GM18951 (cell line): ENCODE data around the gene MEI1.
A peak's percentile ranks its signal among the peaks of the same experiment; 100 is the strongest.
"Not testable (repeated sequence)": the region's sequence is repeated elsewhere in the genome, so short reads cannot be mapped to it uniquely, and the experiment has no call there.

Experiments
- POLR2A ChIP-seq: IDR thresholded peaks from 4 replicates; pipeline ENCODE4 v1.6.1; 2011; ENCODE audit warnings: mild to moderate bottlenecking; ENCODE audit not compliant: insufficient read length, insufficient read depth; ENCODE audit errors: extremely low read depth
- in situ Hi-C: fragments of 300-500 bp; cut with MboI; formaldehyde crosslinking; loops from one replicate; pipeline ENCODE4 v1.12.0; 2022; ENCODE audit warnings: low sequenced_read_pairs, mixed read lengths, inconsistent platforms; ENCODE audit not compliant: unreplicated experiment

MEI1 gene

GRCh38 chr22:41664490-41664889 lies 34.8 kb upstream of the MEI1 start:
- no peak for TF ChIP-seq POLR2A
- in situ Hi-C loops, result no loop called here

DNA sequence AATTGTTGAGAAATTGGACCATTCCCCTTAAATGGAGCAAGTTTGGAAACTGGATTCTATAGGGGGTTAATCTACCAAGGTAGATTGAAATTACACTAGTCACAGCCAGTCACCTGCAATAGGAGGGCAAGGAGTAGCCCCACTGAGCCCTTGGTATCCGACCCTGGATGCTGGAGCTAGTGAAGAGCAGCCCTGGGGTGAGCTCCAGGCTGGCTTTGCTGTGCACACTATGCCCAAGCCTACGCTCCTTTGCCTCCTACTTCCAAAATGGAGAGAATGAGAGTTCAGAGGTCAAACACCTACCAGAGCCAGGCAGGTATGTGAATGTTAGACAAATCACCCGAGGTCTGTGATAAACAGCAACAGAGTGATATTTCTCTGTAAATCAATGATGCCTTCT lies 34.4 kb upstream of the MEI1 start:
- TF ChIP-seq POLR2A, result no peak
- in situ Hi-C loops, result no loop called here

- in situ Hi-C loops, result no loop called here
- no peak for TF ChIP-seq POLR2A
These were observed 30.1 kb upstream of the MEI1 start for GRCh38 chr22:41668971-41669911.

DNA sequence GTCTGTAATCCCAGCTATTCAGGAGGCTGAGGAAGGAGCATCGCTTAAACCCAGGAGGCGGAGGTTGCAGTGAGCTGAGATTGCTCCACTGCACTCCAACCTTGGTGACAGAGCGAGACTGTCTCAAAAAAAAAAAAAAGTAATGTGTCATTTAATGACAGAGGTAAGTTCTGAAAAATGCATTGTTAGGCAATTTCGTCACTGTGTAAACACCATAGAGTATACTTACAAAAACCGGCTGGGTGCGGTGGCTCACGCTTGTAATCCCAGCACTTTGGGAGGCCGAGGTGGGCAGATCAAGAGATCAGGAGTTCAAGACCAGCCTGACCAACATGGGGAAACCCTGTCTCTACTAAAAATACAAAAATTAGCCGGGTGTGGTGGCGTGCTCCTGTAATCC lies 27.2 kb upstream of the MEI1 start:
- in situ Hi-C loops, result not testable (repeated sequence)

DNA sequence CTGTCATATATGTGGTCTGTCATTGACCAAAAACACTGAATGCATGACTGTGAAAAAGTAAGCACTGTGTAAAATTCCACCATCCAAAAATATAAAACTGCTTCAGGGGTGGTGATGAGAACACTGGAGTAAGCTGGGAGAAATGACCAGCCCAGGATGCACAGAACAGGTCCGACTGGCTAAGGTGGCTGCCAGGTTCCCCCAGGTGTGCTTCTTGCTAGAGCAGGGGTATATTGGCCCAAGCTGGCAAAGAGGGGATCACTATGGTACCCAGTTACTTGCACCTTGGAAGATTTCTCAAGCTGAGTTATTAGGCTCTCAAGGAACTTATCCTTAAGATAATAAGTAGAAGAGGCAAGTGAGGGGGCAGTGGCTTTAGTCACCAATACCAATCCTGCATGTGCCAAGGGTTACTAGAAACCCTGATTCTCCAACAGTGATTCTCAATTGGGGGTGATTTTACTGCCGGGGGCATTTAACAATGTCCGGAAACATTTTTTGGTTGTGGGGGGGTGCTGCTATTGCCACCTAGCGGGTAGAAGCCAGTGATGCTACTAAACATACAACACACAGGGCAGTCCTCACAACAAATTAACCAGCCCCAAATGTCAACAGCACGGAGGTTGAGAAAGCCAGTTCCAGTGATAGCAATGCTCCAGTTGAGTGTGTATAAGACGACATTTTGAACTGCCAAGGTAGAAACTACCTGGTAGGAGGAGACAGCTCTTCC lies 26.4 kb upstream of the MEI1 start:
- in situ Hi-C loops, result no loop called here
- TF ChIP-seq POLR2A, result no peak

- no peak for TF ChIP-seq POLR2A
- in situ Hi-C loops, result no loop called here
These were observed 24.4 kb upstream of the MEI1 start for GRCh38 chr22:41674846-41675340.

DNA sequence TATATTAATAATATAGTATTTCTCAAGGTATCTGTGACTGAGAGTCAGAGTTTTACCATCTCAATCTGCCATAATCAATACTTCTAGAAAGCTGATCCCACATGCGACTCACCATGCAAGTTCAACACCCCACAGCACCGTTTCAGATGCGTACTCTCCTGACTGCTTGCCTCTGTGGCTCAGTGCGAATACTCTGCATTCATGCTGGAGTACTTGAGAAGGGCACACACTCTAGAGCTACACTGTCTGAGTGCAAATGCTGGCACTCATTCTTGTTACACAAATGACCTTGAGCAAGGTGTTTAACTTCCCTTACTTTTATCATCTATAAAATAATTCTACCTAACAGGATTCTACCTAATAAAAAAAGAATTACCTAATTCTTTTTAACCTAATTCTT lies 23.2 kb upstream of the MEI1 start:
- no peak for TF ChIP-seq POLR2A
- in situ Hi-C loops, result no loop called here

- in situ Hi-C loops, result no loop called here
- no peak for TF ChIP-seq POLR2A
These were observed 17.7 kb upstream of the MEI1 start for GRCh38 chr22:41681616-41682015.

DNA sequence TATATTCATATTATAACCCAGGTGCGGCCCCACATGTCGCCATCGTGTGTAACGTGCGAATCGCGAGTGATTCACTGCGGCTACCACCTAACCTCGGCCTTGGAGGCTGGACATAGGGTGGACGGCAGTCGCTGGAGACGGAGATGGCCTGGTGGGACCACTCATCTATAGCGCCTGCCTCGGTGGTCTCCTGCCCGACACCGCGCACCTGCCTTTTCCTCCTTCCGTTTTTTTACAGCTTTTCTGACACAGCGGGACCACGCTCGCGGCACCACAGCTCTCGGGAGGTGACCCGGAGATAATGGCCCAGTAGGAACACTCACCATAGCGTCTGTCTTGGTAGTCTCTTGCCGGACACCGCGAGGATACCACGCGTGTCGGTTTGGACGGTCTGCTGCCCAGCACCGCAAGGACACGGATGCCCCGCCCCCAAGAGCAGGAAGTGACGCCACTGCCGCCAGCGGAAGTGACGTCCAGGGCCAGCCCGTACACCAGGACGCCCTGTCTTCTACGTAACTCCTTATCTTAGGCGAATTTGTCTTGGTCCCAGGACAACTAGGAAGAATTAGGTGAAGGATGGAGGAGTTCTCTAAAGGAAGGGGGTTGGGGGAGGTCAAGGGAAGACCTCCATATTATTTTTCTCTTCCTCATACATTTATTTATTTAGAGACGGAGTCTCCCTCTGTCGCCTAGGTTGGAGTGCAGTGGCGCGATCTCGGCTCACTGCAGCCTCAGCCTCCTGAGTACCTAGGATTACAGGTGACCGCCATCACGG lies 17.1 kb upstream of the MEI1 start:
- in situ Hi-C loops, result no loop called here

GRCh38 chr22:41683052-41683451 lies 16.3 kb upstream of the MEI1 start:
- no peak for TF ChIP-seq POLR2A

More for the DNA sequence above, 17.1 kb upstream of the MEI1 start:
- peak; percentile 60 for TF ChIP-seq POLR2A

GRCh38 chr22:41683616-41684015 lies 15.7 kb upstream of the MEI1 start:
- TF ChIP-seq POLR2A, result no peak
- in situ Hi-C loops, result no loop called here

More at GRCh38 chr22:41683052-41683451, 16.3 kb upstream of the MEI1 start:
- in situ Hi-C loops, result no loop called here

DNA sequence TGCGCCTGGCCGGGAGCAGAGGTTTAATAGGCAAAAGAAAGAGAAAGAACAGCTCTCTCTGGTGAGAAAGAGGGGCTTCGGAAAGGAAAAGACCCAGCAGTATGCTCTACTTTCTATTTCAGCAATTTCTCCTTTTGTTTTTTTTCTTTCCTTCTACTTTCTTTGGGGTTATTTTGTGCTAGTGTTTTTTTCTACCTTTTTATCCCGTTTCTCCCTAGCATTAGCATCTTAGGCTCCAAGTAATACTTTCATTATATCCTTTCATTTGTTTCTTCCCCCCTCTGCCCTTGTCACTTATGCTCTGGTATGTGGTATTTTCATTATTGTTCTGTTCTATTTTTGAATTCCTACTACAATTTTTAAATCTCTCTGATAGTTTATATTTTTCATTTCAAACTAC lies 15.1 kb upstream of the MEI1 start:
- in situ Hi-C loops, result no loop called here
- no peak for TF ChIP-seq POLR2A

DNA sequence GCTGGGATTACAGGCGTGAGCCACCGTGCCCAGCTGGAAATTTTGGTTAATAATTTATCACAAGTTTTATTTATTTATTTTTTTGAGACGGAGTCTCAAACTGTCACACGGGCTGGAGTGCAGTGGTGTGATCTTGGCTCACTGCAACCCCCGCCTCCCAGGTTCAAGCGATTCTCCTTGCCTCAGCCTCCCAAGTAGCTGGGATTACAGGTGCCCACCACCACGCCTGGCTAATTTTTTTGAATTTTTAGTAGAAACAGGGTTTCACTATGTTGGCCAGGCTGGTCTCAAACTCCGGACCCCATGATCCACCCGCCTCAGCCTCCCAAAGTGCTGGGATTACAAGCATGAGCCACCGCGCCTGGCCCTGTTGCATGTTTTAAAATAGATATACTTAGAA lies 12.4 kb upstream of the MEI1 start:
- in situ Hi-C loops, result not testable (repeated sequence)
